ENCODE measurements around the gene PROB1.

- no peak for TF ChIP-seq POLR2A (IDR thresholded peaks at IDR 0.05)
- TF ChIP-seq CTCF (IDR thresholded peaks at IDR 0.05 in 4 of 5, conservative IDR thresholded peaks at IDR 0.05 in 1 of 5), result no peak
Observed at GRCh38 chr5:139406963-139407362, 12.1 kb upstream of the PROB1 start.

Data from gastrocnemius medialis (tissue), 4 donors.